ENCODE data around the gene ZP2. TPM values are rescaled to one million over a fixed set of nuclear protein-coding genes. Genes with fewer than 3 reads are reported as not detected.
"Not testable (repeated sequence)": the region's sequence is repeated elsewhere in the genome, so short reads cannot be mapped to it uniquely, and the experiment has no call there.

The ZP2 gene
- total RNA-seq, 4 donors from 2014 or later = not detected

- H3K9me3 ChIP-seq = no peaks in the 10 kb centered on the region
- H3K36me3 ChIP-seq = no peaks in the 10 kb centered on the region
- no peak overlapping the region for H3K4me3 ChIP-seq
- H3K27ac ChIP-seq = no peak overlapping the region
- H3K4me1 ChIP-seq = no peaks in the 10 kb centered on the region
- TF ChIP-seq EP300 (IDR thresholded peaks at IDR 0.05) = no peak
- ATAC-seq = no peak
- H3K27me3 ChIP-seq = peaks cover 11% of the 10 kb centered on the region
Measured at GRCh38 chr16:21205303-21205702, 6.1 kb downstream of the ZP2 start.

GRCh38 chr16:21203155-21203797 lies 8.1 kb downstream of the ZP2 start:
- Histone ChIP-seq H3K4me1 (no peaks in the 10 kb centered on the region), H3K36me3 (no peaks in the 10 kb centered on the region), H3K9me3 (no peaks in the 10 kb centered on the region), H3K27me3 (peaks cover 14% of the 10 kb centered on the region), H3K4me3 (no peak overlapping the region), H3K27ac (no peak overlapping the region)
- TF ChIP-seq EP300 (IDR thresholded peaks at IDR 0.05) = no peak
- no peak for TF ChIP-seq CTCF (IDR thresholded peaks at IDR 0.05)
- TF ChIP-seq POLR2A (IDR thresholded peaks at IDR 0.05) = no peak
- TF ChIP-seq POLR2AphosphoS5 (IDR thresholded peaks at IDR 0.05) = no peak
- WGBS, 2 donors (ENCODE audit: low coverage in 1 of 2) = 27 to 42% methylated on average over 6 to 7 of the region's 7 CpGs
- no peak for ATAC-seq

GRCh38 chr16:21199607-21200218 lies 11.7 kb downstream of the ZP2 start:
- no peak for ATAC-seq
- Histone ChIP-seq H3K4me1 (no peaks in the 10 kb centered on the region), H3K4me3 (no peak overlapping the region), H3K27ac (no peak overlapping the region), H3K9me3 (no peaks in the 10 kb centered on the region), H3K27me3 (peaks cover 14% of the 10 kb centered on the region), H3K36me3 (no peaks in the 10 kb centered on the region)
- TF ChIP-seq POLR2A (IDR thresholded peaks at IDR 0.05) (no peak), EP300 (IDR thresholded peaks at IDR 0.05) (no peak), POLR2AphosphoS5 (IDR thresholded peaks at IDR 0.05) (no peak), CTCF (IDR thresholded peaks at IDR 0.05) (no peak)
- 74 to 82% methylated on average over 4 to 5 of the region's 5 CpGs for WGBS, 2 donors (ENCODE audit: low coverage in 1 of 2)

GRCh38 chr16:21197621-21198020 lies 13.8 kb downstream of the ZP2 start:
- no peaks in the 10 kb centered on the region for H3K4me1 ChIP-seq
- H3K36me3 ChIP-seq = no peaks in the 10 kb centered on the region
- ATAC-seq = no peak
- no peaks in the 10 kb centered on the region for H3K9me3 ChIP-seq
- WGBS, 2 donors (ENCODE audit: low coverage in 1 of 2) = 60% methylated on average over 2 to 3 of the region's 3 CpGs
- H3K27ac ChIP-seq = no peak overlapping the region
- H3K4me3 ChIP-seq = no peak overlapping the region
- peaks cover 14% of the 10 kb centered on the region for H3K27me3 ChIP-seq
- TF ChIP-seq EP300 (IDR thresholded peaks at IDR 0.05) (no peak), CTCF (IDR thresholded peaks at IDR 0.05) (no peak), POLR2A (IDR thresholded peaks at IDR 0.05) (no peak), POLR2AphosphoS5 (IDR thresholded peaks at IDR 0.05) (no peak)

- TF ChIP-seq EP300 (IDR thresholded peaks at IDR 0.05) (no peak), CTCF (IDR thresholded peaks at IDR 0.05) (no peak), POLR2AphosphoS5 (IDR thresholded peaks at IDR 0.05) (no peak), POLR2A (IDR thresholded peaks at IDR 0.05) (no peak)
- peaks cover 14% of the 10 kb centered on the region for H3K27me3 ChIP-seq
- no peaks in the 10 kb centered on the region for H3K36me3 ChIP-seq
- 80% methylated on average over 1 of the region's 1 CpG; no CpG with 5 or more reads in 1 of the 2 donors for WGBS, 2 donors (ENCODE audit: low coverage in 1 of 2)
- H3K4me1 ChIP-seq = no peaks in the 10 kb centered on the region
- H3K9me3 ChIP-seq = no peaks in the 10 kb centered on the region
- H3K27ac ChIP-seq = no peak overlapping the region
- no peak for ATAC-seq
- no peak overlapping the region for H3K4me3 ChIP-seq
Measured at GRCh38 chr16:21197112-21197511, 14.3 kb downstream of the ZP2 start.

- not testable (repeated sequence) for ATAC-seq, H3K4me3 ChIP-seq, H3K36me3 ChIP-seq, H3K4me1 ChIP-seq, H3K27me3 ChIP-seq, H3K9me3 ChIP-seq, H3K27ac ChIP-seq
- 90 to 100% methylated on average over 2 to 4 of the region's 8 CpGs for WGBS, 2 donors (ENCODE audit: low coverage in 1 of 2)
Measured at GRCh38 chr16:21195330-21195729, 16.0 kb downstream of the ZP2 start.

Data from gastroesophageal sphincter (tissue), 4 donors.